GM21786 (cell line): Measurements from ENCODE around the gene PLAAT2.
A peak's percentile ranks its signal among the peaks of the same experiment; 100 is the strongest.
"Not testable (repeated sequence)": the region's sequence is repeated elsewhere in the genome, so short reads cannot be mapped to it uniquely, and the experiment has no call there.

ENCODE experiments used
- ATAC-seq: cut with Tn5 transposase; IDR thresholded peaks from one replicate; pipeline ENCODE4 v1.9.1; 2021; ENCODE audit not compliant: unreplicated experiment

The PLAAT2 gene

GRCh38 chr11:63551091-63551888 is 11.9 kb downstream of the PLAAT2 start:
- no peak for ATAC-seq

- not testable (repeated sequence) for ATAC-seq
Observed at GRCh38 chr11:63550156-63550700, 13.0 kb downstream of the PLAAT2 start.

GRCh38 chr11:63549411-63549810 is 13.8 kb downstream of the PLAAT2 start:
- no peak for ATAC-seq

- ATAC-seq = no peak
Observed at GRCh38 chr11:63548178-63548577, 15.0 kb downstream of the PLAAT2 start.

- ATAC-seq = no peak
Observed at GRCh38 chr11:63547061-63547460, 16.1 kb downstream of the PLAAT2 start.

GRCh38 chr11:63543711-63544110 is 19.5 kb downstream of the PLAAT2 start:
- no peak for ATAC-seq

GRCh38 chr11:63542506-63542905 is 20.7 kb downstream of the PLAAT2 start:
- not testable (repeated sequence) for ATAC-seq

GRCh38 chr11:63537293-63538101 is 25.7 kb downstream of the PLAAT2 start:
- ATAC-seq = no peak

- ATAC-seq = no peak
Observed at GRCh38 chr11:63536669-63537292, 26.4 kb downstream of the PLAAT2 start, which contains the start of gene PLAAT4. Gene PLAAT4, plus strand, starts transcription at chr11:63536808. Its CDS starts 61 bp downstream, at chr11:63536869.

GRCh38 chr11:63535734-63536133 is 27.4 kb downstream of the PLAAT2 start:
- no peak for ATAC-seq

GRCh38 chr11:63534895-63535461 is 28.2 kb downstream of the PLAAT2 start:
- no peak for ATAC-seq

GRCh38 chr11:63534076-63534475 is 29.1 kb downstream of the PLAAT2 start:
- no peak for ATAC-seq

- ATAC-seq = no peak
Observed at GRCh38 chr11:63532799-63533475, 30.2 kb downstream of the PLAAT2 start.

- ATAC-seq = no peak
Observed at GRCh38 chr11:63532117-63532516, 31.1 kb downstream of the PLAAT2 start.

- peak; percentile 85 for ATAC-seq
Observed at GRCh38 chr11:63531074-63531792, 31.9 kb downstream of the PLAAT2 start.

- no peak for ATAC-seq
Observed at GRCh38 chr11:63530021-63530420, 33.2 kb downstream of the PLAAT2 start.

GRCh38 chr11:63529373-63529772 is 33.8 kb downstream of the PLAAT2 start:
- not testable (repeated sequence) for ATAC-seq

GRCh38 chr11:63528729-63529278 is 34.4 kb downstream of the PLAAT2 start:
- not testable (repeated sequence) for ATAC-seq

GRCh38 chr11:63528156-63528555 is 35.0 kb downstream of the PLAAT2 start:
- not testable (repeated sequence) for ATAC-seq
